Measurements from ENCODE around the gene GALNT11.
"Not testable (repeated sequence)": the region's sequence is repeated elsewhere in the genome, so short reads cannot be mapped to it uniquely, and the experiment has no call there.

Gene GALNT11

DNA sequence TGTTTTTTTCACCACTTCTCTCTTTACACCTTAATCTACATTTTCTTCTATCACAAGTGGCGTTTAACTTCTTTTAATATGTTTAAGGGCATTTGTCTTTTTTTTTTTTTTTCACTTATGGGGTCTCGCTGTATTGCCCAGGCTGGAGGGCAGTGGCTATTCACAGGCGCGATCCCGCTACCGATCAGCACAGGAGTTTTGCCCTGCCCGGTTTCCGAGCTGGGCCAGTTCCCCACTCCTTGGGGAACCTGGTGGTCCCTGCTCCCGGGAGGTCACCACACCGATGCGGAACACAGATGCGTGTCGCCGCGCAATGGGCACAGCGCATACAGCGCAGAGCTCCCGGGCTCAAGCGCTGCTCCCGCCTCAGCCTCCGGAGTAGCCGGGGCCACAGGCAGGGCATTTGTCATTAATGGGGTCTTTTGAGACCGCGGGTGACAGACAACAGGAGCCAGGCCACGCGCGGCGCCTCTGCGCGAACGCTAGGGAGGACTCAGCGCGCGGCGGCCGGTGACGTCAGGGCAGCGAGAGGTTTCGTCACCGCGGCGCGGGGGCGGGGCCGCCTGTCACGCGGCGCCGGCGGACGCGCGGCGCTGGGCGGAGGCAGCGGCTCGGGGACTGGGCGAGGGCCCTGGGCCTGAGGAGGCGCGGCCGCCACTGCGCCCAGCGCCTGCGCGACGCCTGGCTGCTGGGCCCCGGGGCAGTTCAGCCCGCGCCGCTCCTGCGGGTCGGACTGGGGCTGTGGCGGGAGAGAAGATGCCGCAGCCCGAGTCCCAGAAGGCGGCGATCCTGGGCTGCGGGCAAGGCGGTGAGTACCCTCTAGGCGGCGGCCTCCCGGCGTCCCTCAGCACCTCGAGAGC, at the start of gene GALNT11:
GALNT11 (plus strand) TSS at position 598 of the 860 bp plus-strand sequence. CDS start 68,554 bp downstream, outside the sequence.
- DNase-seq = peak; percentile 78

DNA sequence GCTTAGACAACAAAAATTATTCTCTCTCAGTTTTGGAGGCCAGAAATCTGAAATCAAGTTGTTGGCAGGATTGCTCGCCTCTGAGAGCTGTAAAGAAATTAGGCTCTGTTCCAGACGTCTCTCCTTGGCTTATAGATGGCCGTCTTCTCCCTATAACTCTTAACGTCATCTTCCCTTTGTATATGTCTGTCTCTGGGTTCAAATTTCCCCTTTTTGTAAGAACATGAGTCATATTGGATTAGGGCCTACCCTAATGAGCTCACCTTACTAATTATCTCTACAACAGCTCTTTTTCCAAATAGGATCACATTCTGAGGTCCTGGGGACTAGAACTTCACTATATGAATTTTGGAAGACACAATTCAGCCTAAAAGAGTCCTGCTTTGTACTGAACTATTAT, 46.9 kb upstream of the GALNT11 start:
- DNase-seq = no peak

DNA sequence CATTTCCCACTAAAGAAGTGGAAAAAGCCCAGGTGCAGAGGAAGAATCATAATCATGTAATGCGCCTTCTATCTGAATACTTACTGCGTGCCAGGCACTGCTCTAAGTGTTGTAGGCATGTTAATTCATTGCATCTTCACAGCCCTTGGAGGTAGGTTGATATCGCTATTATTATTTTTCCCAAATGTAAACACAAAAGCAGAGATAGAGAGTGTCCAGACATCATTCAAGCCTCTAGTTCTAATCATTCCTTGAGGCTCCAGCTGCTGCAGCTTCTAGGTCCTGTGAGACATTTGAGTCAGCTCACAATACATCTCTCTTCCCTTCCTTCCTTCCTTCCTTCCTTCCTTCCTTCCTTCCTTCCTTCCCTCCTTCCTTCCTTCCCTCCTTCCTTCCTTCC, 44.3 kb upstream of the GALNT11 start:
- no peak for DNase-seq

DNA sequence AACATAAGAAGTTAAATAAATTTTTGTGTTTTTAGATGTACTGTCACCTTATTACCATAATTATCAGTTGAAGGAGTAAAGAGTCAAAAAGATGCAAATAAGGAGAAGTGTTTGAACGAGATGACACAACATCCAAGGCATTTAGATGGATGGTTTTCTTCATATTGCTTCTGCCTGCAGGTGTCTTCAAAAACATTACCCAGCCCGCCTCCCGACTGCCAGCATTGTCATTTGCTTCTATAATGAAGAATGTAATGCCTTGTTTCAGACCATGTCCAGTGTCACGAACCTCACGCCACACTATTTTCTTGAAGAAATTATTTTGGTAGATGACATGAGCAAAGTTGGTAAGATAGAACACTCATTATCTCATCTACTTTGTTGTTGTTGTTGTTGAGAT, 42.7 kb upstream of the GALNT11 start:
- DNase-seq = no peak

DNA sequence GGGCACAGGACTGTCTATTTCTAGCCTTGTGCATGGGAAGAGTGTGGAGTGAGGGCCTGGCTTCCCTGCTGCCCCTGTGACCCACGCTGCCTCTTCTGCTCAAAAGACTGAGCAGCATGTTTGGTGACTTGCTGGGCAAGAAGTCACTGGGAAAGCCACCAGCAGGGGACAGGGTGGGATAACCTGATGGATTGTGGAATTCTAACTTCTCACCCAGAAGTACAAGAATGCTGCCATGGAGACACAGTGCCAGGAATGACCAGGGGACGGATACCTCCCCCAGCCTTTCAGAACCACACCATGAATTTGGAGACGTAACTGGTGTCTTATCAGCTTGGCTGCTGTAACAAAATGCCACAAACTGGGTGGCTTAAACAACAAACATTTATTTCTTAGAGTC, 40.9 kb upstream of the GALNT11 start:
- no peak for DNase-seq

DNA sequence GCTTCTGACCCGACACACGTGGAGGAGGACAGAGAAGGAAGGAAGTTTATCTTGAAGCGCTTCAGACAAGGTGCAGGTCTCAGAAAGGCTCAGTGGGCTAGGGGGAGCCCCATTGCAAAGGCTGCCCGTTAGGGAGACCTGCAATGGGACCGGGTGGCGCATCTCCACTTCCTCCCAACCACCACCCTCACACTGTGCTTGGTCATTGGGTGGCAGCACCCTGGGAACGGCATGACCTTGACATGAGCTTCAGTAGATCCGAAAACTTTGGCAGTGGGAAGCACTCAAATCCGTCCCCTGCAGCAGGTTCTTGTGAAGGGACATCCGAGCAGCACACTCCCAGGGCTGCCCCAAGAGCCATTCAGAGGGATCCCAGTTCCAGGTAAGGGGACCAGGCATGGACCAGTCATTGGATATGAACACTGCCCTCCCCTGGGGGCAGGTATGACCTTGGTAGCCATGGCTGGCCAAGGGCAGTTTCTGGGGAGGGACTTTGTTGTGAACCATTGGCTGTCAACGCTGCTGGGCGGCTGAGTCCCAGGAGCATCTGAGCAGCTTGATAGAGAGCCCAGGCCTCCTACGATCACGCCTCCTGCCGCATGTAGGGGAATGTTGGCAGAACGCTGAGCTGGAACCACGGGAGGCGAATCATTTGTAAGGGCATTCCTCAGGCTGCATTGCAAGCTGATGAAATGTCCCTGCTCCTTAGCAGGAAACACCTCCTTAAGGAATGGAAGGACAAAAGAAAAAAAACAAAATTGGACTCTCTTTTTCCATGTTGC, 37.5 kb upstream of the GALNT11 start:
- no peak for DNase-seq

DNA sequence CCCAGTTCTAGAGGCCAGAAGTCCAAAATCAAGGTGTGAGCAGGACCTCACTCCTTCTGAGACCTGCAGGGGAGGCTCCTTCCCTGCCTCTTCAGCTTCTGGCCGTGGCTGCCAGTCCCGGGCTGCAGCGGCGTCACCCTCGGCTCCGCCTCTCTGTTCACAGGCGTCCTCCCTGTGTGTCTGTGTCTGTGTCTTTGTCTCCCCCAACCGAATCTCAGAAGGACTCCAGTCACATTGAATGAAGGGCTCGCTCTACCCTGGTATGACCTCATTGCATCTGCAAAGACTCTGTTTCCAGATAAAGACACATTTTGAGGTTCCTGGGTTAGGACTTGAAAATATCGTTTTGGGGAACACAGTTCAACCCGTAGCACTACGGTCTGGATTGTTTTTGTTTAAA, 33.1 kb upstream of the GALNT11 start:
- peak; percentile 82 for DNase-seq

DNA sequence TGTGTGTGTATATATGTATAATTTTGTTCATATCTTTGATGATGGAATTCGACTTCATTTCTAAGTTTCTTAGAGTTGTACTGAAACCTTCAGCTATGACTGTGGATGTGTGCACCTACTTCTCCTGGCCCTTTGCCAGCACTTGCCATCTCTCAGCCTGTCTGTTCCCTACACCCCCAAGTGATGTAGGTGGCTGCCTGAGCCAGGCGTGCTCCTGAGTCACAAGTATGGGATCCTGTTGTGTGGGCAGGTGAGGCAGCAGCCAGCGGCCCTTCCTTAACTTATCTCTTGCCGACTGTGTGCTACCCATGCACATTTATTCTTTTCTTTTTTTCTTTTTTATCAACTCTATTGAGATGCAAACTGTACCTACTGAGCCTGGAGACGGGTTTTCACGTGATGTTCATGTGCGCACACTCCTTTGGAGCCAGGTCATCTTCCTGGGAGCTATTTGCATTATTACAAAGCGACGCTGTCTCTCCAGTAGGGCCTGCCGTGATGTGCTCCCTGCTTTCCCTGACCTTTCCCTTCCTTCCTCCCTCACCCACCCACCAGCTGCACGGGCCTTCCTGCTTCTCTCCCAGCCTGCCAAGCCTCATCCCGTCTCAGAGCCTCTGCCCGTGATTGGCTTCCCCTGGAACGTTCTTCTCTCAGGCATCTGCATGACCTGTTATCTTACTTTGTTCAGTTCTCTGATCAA, 31.3 kb upstream of the GALNT11 start:
- peak; percentile 51 for DNase-seq

DNA sequence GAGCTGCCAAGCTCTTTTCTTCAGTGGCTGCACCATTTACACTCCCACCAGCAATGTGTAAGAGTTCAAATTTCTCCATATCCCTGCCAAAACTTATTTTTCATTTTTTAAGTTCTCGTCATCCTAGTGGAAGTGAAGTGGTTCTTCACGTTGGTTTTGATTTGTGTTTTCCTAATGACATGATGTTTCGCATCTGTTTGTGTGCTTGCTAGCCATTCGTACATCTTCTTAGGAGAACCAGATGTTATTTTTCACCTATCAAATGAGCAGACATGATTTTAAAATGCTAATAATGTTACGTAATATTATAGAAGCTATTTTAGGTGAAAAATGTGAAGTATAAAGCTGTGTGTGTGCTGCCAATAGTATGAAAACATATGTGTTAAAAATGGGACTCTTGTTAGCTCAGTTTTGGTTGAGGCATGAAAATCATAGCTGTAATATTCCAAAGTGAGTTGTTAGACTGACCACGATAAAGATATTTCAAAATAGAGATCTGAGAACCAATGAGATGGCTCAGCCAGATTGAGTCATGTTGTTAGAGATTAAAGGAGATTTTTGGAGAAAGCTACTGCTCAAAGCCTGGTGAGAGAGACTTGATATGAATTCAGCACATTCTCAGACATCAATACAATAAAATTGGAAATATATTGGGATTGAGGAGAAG, 25.9 kb upstream of the GALNT11 start:
- DNase-seq = no peak

DNA sequence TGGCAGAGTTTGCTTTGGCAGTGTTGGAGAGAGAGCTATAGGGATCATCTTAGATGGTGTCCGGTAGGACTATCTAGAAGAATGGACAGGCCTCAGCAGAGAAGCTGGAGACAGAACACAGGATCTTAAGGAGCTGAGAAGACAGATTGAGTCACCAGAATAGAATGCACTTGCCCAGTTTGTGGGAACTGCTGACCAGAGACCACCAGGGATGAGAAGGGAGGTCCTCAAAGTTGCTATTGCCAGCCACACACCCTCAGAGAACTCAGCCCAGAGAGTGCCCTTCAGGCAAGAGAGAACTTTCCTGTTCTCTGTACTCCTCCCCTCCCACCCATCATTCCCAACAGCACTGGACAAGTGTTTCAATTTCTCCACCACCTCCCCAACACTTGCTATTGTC, 25.3 kb upstream of the GALNT11 start:
- DNase-seq = no peak

DNA sequence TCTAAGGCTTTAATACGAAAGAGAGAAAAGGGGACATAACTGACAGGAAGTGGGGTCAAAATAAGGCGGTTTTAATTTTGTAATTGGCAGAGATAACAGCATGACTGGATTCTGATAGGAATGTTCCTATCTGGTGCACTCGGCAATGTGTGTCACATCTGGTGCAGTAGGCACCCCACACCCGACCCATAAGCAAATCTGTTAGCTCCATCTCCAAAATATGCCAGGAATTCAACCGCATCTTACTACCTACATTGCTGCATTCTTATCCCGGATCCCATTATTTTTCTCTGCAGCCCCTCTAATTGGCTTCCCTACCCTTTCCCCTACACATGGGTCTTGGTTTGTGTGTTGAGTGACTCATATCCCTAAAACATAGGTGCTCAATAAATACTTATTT, 19.1 kb upstream of the GALNT11 start:
- DNase-seq = no peak

DNA sequence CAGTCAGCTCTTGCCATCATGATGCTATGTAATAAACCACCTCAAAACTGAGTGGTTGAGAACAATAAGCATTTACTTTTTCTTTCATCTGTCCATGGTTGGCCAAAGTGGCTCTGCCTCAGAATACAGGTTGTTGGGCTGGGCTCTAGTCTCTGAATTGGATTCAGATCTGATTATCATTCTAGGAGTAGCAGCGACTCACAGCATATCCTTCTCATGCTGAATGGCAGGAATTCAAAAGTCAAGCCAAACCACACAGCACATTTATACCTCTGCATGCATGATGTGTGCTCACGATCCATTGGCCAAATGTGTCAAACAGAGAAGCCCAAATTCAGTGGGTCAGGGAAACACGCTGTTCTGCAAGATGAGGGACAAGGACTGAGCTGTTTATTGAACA, 13.6 kb upstream of the GALNT11 start:
- DNase-seq = no peak

DNA sequence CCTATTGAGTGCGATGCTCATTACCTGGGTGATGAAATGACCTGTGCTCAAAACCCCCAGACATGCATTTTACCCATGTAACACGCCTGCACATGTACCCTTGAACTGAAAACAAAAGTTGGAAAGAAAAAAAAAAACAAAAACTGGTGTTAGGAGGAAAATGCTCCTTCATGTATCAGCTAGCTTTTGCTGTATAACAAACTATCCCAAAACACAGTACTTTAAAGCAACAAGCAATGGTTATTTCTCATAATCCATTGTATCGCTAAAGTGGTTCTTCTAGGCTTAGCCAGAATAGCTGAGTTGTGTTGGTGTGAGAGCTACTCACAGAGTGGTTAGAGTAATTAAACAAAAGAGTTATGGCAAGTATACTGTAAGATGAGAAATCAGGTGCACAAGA, 12.2 kb upstream of the GALNT11 start:
- DNase-seq = no peak

DNA sequence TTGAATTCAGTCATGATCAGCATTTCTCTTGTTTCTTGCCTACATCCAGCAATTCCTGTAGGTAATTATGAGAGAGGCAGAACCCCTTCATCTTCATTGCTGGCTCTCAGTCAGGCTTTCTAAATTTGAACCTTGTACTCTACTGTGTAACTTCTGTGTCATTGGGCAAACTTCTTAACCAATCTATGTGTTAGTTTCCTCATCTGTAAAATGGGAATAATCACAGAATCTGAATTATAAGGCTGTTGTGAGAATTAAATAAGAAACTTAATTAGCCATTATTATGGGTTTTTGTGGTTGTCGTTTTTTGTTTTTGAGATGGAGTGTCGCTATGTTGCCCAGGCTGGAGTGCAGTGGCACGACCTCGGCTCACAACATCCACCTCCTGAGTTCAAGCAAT, 11.5 kb upstream of the GALNT11 start:
- DNase-seq = no peak

DNA sequence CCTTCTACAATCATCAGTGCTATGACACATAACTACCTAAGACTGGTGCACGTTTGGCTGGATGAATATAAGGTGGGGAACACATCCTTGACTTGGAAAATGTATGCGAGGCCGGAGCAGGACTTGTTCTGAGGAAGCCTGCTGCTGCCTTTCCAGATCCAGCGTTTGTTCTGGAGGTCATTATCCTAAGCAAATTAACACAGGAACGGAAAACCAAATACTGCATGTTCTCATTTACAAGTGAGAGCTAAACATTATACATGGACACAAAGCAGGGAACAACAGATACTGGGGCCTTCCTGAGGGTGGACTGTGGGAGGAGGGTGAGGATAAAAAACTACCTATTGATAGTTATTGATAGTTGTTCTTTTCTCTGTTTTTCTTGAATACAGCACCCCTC, 10.8 kb upstream of the GALNT11 start:
- DNase-seq = no peak

DNA sequence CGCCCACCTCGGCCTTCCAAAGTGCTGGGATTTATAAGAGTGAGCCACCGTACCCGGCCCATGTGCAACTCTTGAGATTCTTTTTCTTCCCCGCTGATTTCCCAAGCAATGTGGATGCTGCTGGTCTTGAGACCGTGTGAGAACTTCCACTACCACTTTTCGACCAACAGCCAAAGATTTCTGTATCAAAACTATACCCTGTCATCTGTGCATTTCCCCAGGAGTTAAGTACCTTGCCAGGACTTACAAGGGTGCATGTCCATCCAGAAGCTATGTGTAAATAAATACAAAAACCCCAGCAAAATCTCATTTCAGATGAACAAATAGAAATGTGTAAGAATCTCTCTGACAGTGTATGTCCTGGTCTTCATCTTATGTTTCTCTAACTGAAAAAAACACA, 9.9 kb upstream of the GALNT11 start:
- no peak for DNase-seq

DNA sequence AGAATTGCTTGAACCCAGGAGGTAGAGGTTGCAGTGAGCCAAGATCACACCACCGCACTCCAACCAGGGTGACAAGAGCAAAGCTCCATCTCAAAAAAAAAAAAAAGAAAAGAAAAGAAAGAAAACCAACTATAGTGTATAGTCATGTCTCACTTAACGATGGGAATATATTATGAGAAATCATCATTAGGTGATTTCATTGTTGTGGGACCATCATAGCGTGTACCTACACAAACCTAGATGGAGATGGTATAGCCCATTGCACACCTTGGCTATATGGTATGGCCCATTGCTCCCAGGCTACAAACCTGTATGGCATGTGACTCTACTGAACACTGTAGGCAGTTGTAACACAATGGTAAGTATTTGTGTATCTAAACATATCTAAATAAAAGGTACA, 8.5 kb upstream of the GALNT11 start:
- DNase-seq = no peak

DNA sequence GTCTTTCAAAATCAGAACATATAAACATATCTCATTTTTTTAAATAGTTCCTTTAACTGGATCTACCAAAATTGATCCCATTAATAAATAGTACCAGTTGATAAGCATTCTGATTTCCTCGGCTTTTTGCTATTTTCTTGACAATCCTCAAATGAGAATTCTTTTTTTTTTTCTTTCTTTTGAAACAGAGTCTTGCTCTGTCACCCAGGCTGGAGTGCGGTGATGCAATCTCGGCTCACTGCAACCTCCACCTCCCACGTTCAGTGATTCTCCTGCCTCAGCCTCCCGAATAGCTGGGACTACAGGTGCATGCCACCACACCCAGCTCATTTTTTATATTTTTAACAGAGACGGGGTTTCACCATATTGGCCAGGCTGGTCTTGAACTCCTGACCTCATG, 7.8 kb upstream of the GALNT11 start:
- DNase-seq = not testable (repeated sequence)

DNA sequence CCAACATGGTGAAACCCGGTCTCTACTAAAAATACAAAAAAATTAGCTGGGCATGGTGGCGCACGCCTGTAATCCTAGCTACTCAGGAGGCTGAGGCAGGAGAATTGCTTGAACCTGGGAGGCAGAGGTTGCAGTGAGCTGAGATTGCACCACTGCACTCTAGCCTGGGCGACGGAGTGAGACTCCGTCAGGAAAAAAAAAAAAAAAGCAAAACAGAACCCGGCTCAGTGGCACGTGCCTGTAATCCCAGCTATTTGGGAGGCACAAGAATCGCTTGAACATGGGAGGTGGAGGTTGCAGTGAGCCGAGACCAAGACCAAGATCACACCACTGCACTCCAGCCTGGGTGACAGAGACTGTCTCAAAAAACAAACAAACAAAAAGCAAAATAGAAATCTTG, 3.7 kb upstream of the GALNT11 start:
- not testable (repeated sequence) for DNase-seq

DNA sequence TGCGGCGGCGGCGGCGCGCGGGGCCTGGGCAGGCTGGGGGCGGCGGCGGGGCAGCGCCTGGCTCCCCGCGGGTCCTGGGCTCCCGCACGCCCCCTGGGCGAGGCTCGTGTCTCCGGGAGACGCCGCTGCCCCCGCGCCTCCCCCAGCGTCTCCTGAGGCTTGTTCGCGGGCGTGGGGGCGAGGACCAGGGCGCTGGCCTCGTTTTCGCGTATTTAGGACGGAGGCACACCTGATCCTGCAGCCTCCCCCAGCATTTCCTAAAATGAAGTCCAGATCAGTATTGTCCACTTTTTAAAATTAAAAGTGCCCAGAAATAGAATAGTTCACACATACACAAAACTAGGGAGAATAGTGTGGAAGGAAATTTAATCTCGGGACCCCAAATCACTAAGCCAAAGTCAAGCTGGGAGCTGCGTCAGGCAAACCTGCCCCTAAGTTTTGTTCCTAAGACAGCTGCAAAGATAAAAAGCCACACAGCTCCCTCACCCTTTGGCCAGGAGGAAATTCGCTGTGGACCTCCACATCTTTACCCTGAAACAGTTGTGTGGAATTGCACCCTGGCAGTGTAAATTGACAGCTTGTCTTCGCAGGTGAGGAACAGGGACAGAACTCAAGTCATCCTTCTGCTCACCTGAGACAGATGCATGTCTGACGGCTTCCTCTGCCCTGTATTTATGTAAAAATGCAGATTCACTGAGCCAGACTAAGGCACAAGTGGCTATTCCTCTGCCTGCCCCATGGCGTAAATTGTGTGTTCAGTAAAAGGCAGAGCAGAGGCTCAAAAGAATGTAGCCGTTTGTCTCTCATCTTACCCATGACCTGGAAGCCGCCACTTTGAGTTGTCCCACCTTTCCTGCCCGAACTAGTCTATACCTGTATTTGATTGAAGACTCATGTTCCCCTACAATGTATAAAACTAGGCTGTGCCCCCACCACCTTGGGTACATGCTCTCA, 740 bp downstream of the GALNT11 start:
- no peak for DNase-seq

DNA sequence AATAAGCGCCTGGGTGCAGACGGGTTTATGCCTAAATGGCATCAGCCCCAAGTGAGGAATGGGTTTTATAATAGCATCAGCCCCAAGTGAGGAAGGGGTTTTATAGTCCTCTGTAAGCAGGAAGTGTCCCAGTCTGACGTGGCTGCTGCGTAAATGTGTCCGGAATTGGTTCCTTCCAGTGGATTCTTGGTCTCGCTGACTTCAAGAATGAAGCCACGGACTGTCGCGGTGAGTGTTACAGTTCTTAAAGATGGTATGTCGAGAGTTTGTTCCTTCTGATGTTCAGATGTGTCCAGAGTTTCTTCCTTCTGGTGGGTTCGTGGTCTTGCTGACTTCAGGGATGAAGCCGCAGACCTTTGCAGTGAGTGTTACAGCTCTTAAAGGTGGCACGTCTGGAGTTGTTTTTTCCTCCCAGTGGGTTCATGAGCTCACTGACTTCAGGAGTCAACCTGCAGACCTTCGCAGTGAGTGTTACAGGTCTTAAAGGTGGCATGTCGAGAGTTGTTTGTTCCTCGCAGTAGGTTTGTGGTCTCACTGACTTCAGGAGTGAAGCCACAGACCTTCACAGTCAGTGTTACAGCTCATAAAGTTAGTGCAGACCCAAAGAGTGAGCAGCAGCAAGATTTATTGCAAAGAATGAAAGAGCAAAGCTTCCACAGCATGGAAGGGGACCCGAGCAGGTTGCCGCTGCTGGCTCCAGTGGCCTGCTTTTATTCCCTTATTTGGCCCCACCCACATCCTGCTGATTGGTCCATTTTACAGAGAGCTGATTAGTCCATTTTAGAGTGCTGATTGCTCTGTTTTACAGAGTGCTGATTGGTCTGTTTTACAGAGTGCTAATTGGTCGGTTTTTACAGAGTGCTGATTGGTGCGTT, 2.3 kb downstream of the GALNT11 start:
- not testable (repeated sequence) for DNase-seq
